Suppressor macrophage (primary cell): Measurements from ENCODE around the gene HOXD11.

Source experiments
- DNase-seq, 4 experiments: peaks; one replicate each; pipeline ENCODE4 v3.0.0-alpha.2; 2020 to 2022

HOXD11 gene

GRCh38 chr2:176094349-176094748 is 12.7 kb upstream of the HOXD11 start:
- no peak for DNase-seq

DNA sequence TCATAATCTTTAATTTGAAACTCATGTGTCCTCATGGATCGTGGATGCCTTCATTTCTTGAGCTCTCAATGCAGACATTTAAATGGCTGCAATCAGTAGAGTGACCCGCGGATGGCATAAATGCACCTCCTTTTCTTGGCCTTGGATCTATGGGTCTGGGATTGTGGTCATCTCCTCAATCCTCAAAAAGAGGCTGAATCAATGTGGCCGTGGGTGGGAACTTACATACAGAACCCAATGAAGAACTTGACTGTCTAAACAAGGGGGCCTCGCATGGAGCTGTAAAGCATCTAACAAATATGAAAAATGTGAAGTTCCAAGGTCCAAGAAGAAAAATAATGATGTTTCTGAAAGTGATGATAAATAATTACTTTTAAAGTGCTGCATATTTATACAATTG is 11.7 kb upstream of the HOXD11 start:
- no peak for DNase-seq

GRCh38 chr2:176096243-176096985 is 10.7 kb upstream of the HOXD11 start:
- peak in 2 of 4 experiments; percentile 13 to 25 for DNase-seq

DNA sequence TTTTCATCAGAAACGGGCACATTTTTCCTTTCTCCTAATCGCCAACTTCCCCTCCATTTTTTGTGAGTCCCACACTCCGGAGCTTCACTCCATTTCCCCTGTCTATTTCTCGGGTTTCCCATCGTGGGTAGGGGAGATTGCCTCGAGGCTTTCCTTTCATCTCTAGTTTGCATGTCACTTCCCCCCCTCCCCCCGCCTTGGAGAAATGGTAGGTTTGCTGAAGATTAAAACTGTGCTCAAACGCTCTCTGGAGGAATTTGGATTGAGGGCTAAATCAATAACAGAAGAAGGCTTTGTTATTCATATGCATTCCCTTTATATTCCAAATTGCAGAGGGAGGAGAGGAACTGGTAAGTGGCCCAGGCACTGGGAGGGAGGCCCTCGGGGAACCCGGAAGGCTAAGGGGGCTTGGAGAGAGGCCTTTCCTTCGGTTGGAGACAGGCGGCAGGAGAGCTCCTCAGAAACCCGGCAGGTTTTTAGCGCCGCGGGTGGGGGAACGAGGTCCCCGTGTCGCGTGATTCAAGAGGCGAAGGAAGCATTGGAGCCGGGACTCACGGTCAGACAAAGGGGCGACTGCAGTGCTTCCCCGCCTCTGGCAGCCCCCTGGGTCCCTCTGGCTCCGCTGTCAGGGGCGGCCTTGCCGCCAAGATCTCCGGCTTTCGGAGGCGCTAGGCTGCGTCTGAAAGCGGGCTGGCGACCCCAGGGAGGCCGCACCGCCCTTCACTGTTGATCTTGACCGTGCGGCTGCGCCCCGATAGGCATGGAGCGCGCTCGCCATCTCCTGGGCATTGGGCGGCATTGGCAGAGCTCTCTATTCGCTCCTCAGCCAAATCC is 9.9 kb upstream of the HOXD11 start:
- DNase-seq, result peak; percentile 64 to 82 (median 74)

DNA sequence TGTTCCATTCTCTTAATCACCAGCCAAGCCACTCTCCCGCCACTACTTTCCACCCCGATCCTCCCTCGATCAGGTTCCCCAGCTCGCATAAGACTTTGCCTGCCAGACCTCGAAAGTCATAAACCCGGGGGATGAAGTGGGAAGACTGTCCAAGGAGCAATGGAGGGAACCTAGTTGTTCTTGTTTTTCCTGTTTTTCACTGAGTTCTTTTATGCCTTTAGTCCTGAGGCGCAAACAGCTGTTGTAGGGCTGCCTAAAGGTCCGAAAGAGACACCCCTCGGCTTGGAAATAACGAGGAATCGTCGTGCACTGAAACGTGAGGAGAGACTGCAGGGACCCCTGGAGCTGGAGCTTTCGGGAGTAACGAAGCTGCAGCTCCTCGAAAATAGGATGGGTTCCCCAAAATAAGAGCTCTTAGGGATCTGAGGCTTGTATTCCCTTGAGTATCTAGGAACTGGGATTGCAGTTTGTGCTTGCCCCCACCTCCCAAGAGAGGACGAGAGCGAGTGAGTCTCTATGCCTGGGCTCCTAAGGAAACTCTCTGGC is 9.2 kb upstream of the HOXD11 start:
- no peak for DNase-seq

GRCh38 chr2:176098366-176099158 is 8.5 kb upstream of the HOXD11 start:
- no peak for DNase-seq

GRCh38 chr2:176099159-176099727 is 7.8 kb upstream of the HOXD11 start:
- no peak for DNase-seq

- no peak for DNase-seq
Measured at GRCh38 chr2:176099728-176100546, 7.1 kb upstream of the HOXD11 start, which contains the start of gene HOXD12. Gene HOXD12 (plus strand): TSS chr2:176099795. CDS start chr2:176099802, 7 bp downstream.

DNA sequence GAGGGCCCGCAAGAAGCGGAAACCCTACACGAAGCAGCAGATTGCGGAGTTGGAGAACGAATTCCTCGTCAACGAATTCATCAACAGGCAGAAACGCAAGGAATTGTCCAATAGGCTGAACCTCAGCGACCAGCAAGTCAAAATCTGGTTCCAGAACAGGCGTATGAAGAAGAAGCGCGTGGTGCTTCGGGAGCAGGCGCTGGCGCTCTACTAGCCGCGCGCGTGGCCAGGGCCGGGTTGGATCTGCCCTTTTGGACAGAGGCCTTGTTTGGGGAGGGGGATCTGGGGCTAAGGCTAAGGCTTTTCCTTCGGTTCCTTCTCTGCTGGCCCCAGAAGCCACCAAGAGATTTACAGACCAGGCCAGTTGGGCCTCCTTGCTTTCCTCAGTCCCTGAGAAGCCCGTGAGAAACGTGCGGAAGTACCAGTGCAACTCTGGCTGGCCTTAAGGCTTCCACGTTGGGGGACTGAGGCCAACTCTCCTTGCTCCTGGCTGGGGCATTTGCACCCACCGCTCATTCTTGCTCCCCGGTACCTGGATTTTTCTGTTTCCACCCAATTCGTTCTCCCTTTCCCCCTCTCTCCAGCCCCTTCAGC is 6.4 kb upstream of the HOXD11 start:
- no peak for DNase-seq

GRCh38 chr2:176101216-176101830 is 5.8 kb upstream of the HOXD11 start:
- DNase-seq, result no peak

- DNase-seq, result no peak
Measured at GRCh38 chr2:176101842-176102241, 5.2 kb upstream of the HOXD11 start.

GRCh38 chr2:176102309-176102866 is 4.7 kb upstream of the HOXD11 start:
- DNase-seq, result no peak

DNA sequence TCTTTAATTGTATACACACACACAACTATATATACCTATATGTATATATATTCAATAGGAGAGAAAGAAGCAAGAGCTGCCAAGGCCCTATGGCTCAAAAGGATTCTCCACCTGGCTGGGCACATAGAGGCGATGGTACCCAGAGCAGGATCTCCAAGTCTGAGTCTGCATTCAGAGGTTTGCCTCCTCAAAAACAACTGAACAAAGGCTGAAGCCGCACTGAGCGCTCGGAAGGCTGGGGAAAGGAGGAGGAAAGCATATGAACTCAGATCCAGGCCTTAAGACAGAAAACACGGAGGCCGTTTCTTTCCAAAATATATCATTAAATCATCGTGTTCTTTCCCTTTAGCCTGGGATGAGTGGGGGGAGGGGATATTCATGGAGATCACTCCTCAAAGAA is 3.9 kb upstream of the HOXD11 start:
- DNase-seq, result no peak

- DNase-seq, result no peak
Measured at GRCh38 chr2:176103742-176104315, 3.3 kb upstream of the HOXD11 start.

DNA sequence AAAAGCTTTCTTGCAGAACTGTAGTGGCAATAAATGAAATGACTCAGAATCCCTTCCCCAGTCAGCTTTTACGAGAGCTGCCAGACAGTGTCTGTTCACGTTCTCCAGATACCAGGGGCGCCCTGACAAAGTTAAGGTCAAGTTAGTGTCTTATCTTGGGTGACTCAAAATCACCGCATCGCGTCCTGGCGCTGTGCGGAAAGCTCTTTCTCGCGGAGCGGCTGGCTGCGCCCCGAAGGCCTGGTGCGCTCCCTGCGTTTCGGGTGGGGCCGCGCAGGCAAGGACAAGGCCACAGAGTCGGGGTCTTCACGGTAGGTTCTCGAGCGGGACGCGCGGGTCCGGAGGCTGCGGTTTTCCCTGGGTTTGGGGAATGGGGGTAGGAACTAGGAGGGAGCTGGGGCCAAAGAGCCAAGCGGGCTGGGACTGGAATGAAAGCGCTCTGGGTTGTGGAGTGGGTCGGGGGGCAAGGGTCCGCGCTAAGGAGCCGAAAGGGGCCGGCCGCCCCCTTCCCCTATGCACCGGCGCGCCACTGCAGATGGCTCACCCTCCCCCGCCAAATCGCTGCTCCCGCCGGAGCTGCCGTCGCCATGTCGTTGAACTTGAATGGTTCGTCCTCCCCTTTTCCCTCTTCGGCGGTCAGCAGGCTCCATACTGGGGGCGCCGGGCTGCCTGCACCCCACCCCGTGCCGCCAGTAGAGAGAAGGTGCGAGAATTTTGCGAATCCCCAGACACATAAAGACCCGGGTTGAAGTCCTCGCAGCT is 2.6 kb upstream of the HOXD11 start:
- DNase-seq, result peak in 1 of 4 experiments; percentile 9

DNA sequence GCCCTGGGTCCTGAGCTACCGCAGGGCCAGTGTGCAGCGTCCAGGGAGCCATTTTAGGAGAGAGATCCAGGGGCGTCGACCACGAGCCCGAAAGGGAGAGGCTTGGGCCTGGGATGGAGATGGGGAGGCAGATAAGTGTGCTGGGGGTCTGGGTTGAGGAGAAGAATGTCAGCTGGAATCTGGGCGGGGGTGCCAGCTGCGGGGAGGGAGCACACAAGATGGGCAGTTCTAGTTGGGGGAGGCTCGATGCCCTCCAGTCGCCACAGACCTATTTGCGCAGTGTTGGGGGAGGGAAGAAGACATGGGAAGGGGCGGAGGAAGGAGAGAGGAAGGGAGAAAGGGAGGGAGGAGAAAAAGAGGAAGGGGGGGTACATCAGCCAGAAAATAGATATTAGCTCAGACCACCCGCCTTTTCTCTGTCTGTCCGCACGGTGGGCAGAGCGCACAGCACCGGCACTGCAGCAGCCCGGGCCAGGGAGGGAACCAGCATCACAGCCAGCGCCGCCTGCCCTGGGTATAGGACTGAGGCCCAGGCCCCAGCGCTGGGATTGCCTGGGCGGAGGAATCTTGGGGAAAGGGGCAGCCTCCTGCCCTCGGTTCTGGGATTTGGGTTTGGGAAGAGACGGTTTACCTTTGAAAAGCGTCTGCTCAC is 1.9 kb upstream of the HOXD11 start:
- no peak for DNase-seq

- no peak for DNase-seq
Measured at GRCh38 chr2:176105730-176106580, 1.1 kb upstream of the HOXD11 start.
